ENCODE data around the gene VIL1. TPM values are rescaled to one million over a fixed set of nuclear protein-coding genes. Genes with fewer than 3 reads are reported as not detected.

Gene VIL1
- total and polyA plus RNA-seq, 2 of the 8 experiments (the other 6 are each of a cell fraction or from before 2014, with no cell fraction given) = 6.2 to 7.0 TPM

GRCh38 chr2:218402911-218403411 lies 16.0 kb upstream of the VIL1 start (continued):
- no peak for TF ChIP-seq RNF2 (IDR thresholded peaks at IDR 0.05; ENCODE audit: borderline replicate concordance, low read depth, low read length, missing control alignments, poor library complexity, severe bottlenecking)
